MM.1S (cell line): ENCODE results near the gene REN.

Experiments used
- EZH2phosphoT487 ChIP-seq: fragments of 300-600 bp; sonication (generic); IDR thresholded peaks from 2 replicates; pipeline ENCODE4 v1.6.1; 2018; ENCODE audit warnings: antibody characterized with exemption, low read length
- TF ChIP-seq, protein P1 (sequence below): fragments of 300-600 bp; sonication (generic); IDR thresholded peaks from 2 replicates; pipeline ENCODE4 v1.5.1; 2016; ENCODE audit warnings: antibody characterized with exemption, low read length, mixed read lengths

DNA sequence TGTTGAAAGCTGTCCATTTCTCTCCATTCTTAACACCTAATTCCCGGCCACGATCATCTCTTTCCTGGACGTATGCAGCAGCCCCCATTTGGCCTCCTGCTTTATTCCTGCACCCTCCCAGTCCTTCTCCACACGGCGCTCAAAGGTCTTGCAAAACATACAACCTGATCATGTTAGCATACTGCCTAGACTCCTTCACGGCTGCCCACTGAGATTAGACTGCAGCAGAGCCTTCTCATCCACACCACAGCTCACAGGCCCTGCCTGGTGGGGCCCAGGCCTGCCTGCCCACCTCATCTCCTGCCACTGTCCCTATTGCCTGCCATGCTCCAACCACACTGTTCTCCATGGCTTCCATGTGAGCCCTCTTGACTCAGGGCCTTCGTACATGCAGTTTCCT is 44.9 kb upstream of the REN start:
- TF ChIP-seq EZH2phosphoT487 = no peak
- TF ChIP-seq, protein P1, sequence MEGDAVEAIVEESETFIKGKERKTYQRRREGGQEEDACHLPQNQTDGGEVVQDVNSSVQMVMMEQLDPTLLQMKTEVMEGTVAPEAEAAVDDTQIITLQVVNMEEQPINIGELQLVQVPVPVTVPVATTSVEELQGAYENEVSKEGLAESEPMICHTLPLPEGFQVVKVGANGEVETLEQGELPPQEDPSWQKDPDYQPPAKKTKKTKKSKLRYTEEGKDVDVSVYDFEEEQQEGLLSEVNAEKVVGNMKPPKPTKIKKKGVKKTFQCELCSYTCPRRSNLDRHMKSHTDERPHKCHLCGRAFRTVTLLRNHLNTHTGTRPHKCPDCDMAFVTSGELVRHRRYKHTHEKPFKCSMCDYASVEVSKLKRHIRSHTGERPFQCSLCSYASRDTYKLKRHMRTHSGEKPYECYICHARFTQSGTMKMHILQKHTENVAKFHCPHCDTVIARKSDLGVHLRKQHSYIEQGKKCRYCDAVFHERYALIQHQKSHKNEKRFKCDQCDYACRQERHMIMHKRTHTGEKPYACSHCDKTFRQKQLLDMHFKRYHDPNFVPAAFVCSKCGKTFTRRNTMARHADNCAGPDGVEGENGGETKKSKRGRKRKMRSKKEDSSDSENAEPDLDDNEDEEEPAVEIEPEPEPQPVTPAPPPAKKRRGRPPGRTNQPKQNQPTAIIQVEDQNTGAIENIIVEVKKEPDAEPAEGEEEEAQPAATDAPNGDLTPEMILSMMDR = no peak
